Stimulated activated memory B cell treated with anti-CD40 and anti-IgM and Interleukin-4, amounts not matched to agents 10 μg/mL and 1 μg/mL and 100 μg/mL, for 72 hours (primary cell): Measurements from ENCODE around the gene ZNF679.
"Not testable (repeated sequence)": the region's sequence is repeated elsewhere in the genome, so short reads cannot be mapped to it uniquely, and the experiment has no call there.

ENCODE experiments used
- ATAC-seq: fragments of 150-1000 bp; cut with Tn5 transposase; 2 replicates; pipeline ENCODE4 v1.10.0; 2021
- H3K27ac Mint-ChIP-seq: one replicate; pipeline ENCODE4 v1.8.0; 2022; ENCODE audit warnings: mild to moderate bottlenecking, mixed read lengths
- H3K27me3 Mint-ChIP-seq: one replicate; pipeline ENCODE4 v1.8.0; 2022; ENCODE audit warnings: mixed read lengths
- H3K36me3 Mint-ChIP-seq: one replicate; pipeline ENCODE4 v1.8.0; 2022; ENCODE audit warnings: mixed read lengths
- H3K4me1 Mint-ChIP-seq: one replicate; pipeline ENCODE4 v1.8.0; 2022; ENCODE audit warnings: mixed read lengths
- H3K4me3 Mint-ChIP-seq: one replicate; pipeline ENCODE4 v1.8.0; 2022; ENCODE audit warnings: mild to moderate bottlenecking, moderate library complexity, mixed read lengths
- H3K9me3 Mint-ChIP-seq: one replicate; pipeline ENCODE4 v1.8.0; 2022; ENCODE audit warnings: mixed read lengths

The ZNF679 gene

GRCh38 chr7:64228174-64228573 is at the start of gene ZNF679:
Gene ZNF679 (plus strand): TSS chr7:64228474. CDS start chr7:64249118, 20,644 bp downstream.
- H3K4me3 Mint-ChIP-seq, H3K36me3 Mint-ChIP-seq, H3K27ac Mint-ChIP-seq, H3K27me3 Mint-ChIP-seq, ATAC-seq, H3K4me1 Mint-ChIP-seq: not testable (repeated sequence)
- H3K9me3 Mint-ChIP-seq: peaks cover 13% of the 10 kb centered on the region

- H3K9me3 Mint-ChIP-seq: peaks cover 2% of the 10 kb centered on the region
- H3K36me3 Mint-ChIP-seq: no peaks in the 10 kb centered on the region
- H3K27me3 Mint-ChIP-seq: no peaks in the 10 kb centered on the region
- H3K27ac Mint-ChIP-seq: no peak overlapping the region
- ATAC-seq: no peak
- no peak overlapping the region for H3K4me3 Mint-ChIP-seq
- H3K4me1 Mint-ChIP-seq: no peaks in the 10 kb centered on the region
Observed at GRCh38 chr7:64180989-64181388, 47.3 kb upstream of the ZNF679 start.

GRCh38 chr7:64181586-64181985 is 46.7 kb upstream of the ZNF679 start:
- peaks cover 2% of the 10 kb centered on the region for H3K9me3 Mint-ChIP-seq
- H3K4me1 Mint-ChIP-seq: no peaks in the 10 kb centered on the region
- no peak overlapping the region for H3K27ac Mint-ChIP-seq
- no peak overlapping the region for H3K4me3 Mint-ChIP-seq
- no peaks in the 10 kb centered on the region for H3K27me3 Mint-ChIP-seq
- ATAC-seq: no peak
- H3K36me3 Mint-ChIP-seq: no peaks in the 10 kb centered on the region

GRCh38 chr7:64182036-64182790 is 46.1 kb upstream of the ZNF679 start:
- H3K4me1 Mint-ChIP-seq: no peaks in the 10 kb centered on the region
- no peaks in the 10 kb centered on the region for H3K27me3 Mint-ChIP-seq
- ATAC-seq: no peak
- no peak overlapping the region for H3K27ac Mint-ChIP-seq
- peaks cover 5% of the 10 kb centered on the region for H3K9me3 Mint-ChIP-seq
- H3K36me3 Mint-ChIP-seq: no peaks in the 10 kb centered on the region
- no peak overlapping the region for H3K4me3 Mint-ChIP-seq

- Mint-ChIP-seq H3K27me3 (no peaks in the 10 kb centered on the region), H3K9me3 (peaks cover 7% of the 10 kb centered on the region), H3K4me3 (no peak overlapping the region), H3K4me1 (no peaks in the 10 kb centered on the region), H3K27ac (no peak overlapping the region), H3K36me3 (no peaks in the 10 kb centered on the region)
- no peak for ATAC-seq
Observed at GRCh38 chr7:64183126-64183742, 45.0 kb upstream of the ZNF679 start.

- Mint-ChIP-seq H3K4me1 (no peaks in the 10 kb centered on the region), H3K27ac (no peak overlapping the region), H3K4me3 (no peak overlapping the region), H3K27me3 (no peaks in the 10 kb centered on the region), H3K9me3 (peaks cover 7% of the 10 kb centered on the region), H3K36me3 (no peaks in the 10 kb centered on the region)
- ATAC-seq: peak; percentile 36
Observed at GRCh38 chr7:64183827-64184372, 44.4 kb upstream of the ZNF679 start.

- H3K4me3 Mint-ChIP-seq: no peak overlapping the region
- H3K9me3 Mint-ChIP-seq: peaks cover 9% of the 10 kb centered on the region
- no peaks in the 10 kb centered on the region for H3K4me1 Mint-ChIP-seq
- H3K27me3 Mint-ChIP-seq: no peaks in the 10 kb centered on the region
- no peaks in the 10 kb centered on the region for H3K36me3 Mint-ChIP-seq
- no peak overlapping the region for H3K27ac Mint-ChIP-seq
- no peak for ATAC-seq
Observed at GRCh38 chr7:64184376-64184775, 43.9 kb upstream of the ZNF679 start.

- Mint-ChIP-seq H3K27me3 (no peaks in the 10 kb centered on the region), H3K9me3 (peaks cover 7% of the 10 kb centered on the region), H3K4me1 (no peaks in the 10 kb centered on the region), H3K36me3 (no peaks in the 10 kb centered on the region), H3K27ac (no peak overlapping the region), H3K4me3 (no peak overlapping the region)
- no peak for ATAC-seq
Observed at GRCh38 chr7:64187408-64187807, 40.9 kb upstream of the ZNF679 start.

GRCh38 chr7:64192148-64192704 is 36.0 kb upstream of the ZNF679 start:
- Mint-ChIP-seq H3K4me3 (no peak overlapping the region), H3K36me3 (no peaks in the 10 kb centered on the region), H3K27me3 (no peaks in the 10 kb centered on the region), H3K9me3 (peaks cover 4% of the 10 kb centered on the region), H3K27ac (no peak overlapping the region), H3K4me1 (no peaks in the 10 kb centered on the region)
- no peak for ATAC-seq

GRCh38 chr7:64192775-64193174 is 35.5 kb upstream of the ZNF679 start:
- H3K27ac Mint-ChIP-seq: no peak overlapping the region

GRCh38 chr7:64206903-64207302 is 21.4 kb upstream of the ZNF679 start, which contains the start of gene ZNF735:
Gene ZNF735 (plus strand): TSS chr7:64207203. CDS start chr7:64207203, 0 bp downstream.
- Mint-ChIP-seq H3K36me3 (peaks cover 5% of the 10 kb centered on the region), H3K4me3 (no peak within 1 kb of the TSS), H3K9me3 (peaks cover 13% of the 10 kb centered on the region), H3K4me1 (no peaks in the 10 kb centered on the region), H3K27ac (no peak within 1 kb of the TSS), H3K27me3 (no peaks in the 10 kb centered on the region)
- no peak for ATAC-seq

More at GRCh38 chr7:64192775-64193174, 35.5 kb upstream of the ZNF679 start:
- H3K4me1 Mint-ChIP-seq: no peaks in the 10 kb centered on the region
- no peak for ATAC-seq
- H3K4me3 Mint-ChIP-seq: no peak overlapping the region
- peaks cover 4% of the 10 kb centered on the region for H3K9me3 Mint-ChIP-seq
- H3K27me3 Mint-ChIP-seq: no peaks in the 10 kb centered on the region
- H3K36me3 Mint-ChIP-seq: no peaks in the 10 kb centered on the region

- not testable (repeated sequence) for H3K27me3 Mint-ChIP-seq, H3K36me3 Mint-ChIP-seq, H3K27ac Mint-ChIP-seq, H3K4me1 Mint-ChIP-seq, H3K4me3 Mint-ChIP-seq, ATAC-seq
- H3K9me3 Mint-ChIP-seq: peaks cover 16% of the 10 kb centered on the region
Observed at GRCh38 chr7:64219710-64220298, 8.5 kb upstream of the ZNF679 start.

GRCh38 chr7:64223366-64223765 is 4.9 kb upstream of the ZNF679 start:
- no peak overlapping the region for H3K4me3 Mint-ChIP-seq
- no peak overlapping the region for H3K27ac Mint-ChIP-seq
- H3K9me3 Mint-ChIP-seq: peaks cover 22% of the 10 kb centered on the region
- no peaks in the 10 kb centered on the region for H3K27me3 Mint-ChIP-seq
- no peaks in the 10 kb centered on the region for H3K4me1 Mint-ChIP-seq
- no peak for ATAC-seq
- no peaks in the 10 kb centered on the region for H3K36me3 Mint-ChIP-seq

GRCh38 chr7:64266341-64266919 is 38.2 kb downstream of the ZNF679 start:
- Mint-ChIP-seq H3K4me1 (no peaks in the 10 kb centered on the region), H3K4me3 (no peak overlapping the region), H3K36me3 (peaks cover 13% of the 10 kb centered on the region), H3K27ac (no peak overlapping the region), H3K9me3 (peaks cover 16% of the 10 kb centered on the region), H3K27me3 (no peaks in the 10 kb centered on the region)
- no peak for ATAC-seq

GRCh38 chr7:64277630-64278029 is 49.4 kb downstream of the ZNF679 start:
- Mint-ChIP-seq H3K36me3 (no peaks in the 10 kb centered on the region), H3K4me1 (no peaks in the 10 kb centered on the region), H3K27ac (no peak overlapping the region), H3K9me3 (peaks cover 7% of the 10 kb centered on the region), H3K4me3 (no peak overlapping the region), H3K27me3 (no peaks in the 10 kb centered on the region)
- ATAC-seq: no peak
